T-helper 1 cell treated with Interleukin-12 subunit alpha and Interleukin-12 subunit beta and Interleukin-4 antibody, amounts not matched to agents 30 μg/mL and 1 μg/mL, for 36 hours (primary cell): ENCODE data around the gene HOXB4.

Experiments used
- H3K27ac Mint-ChIP-seq: one replicate; pipeline ENCODE4 v1.8.0; 2021; ENCODE audit warnings: mild to moderate bottlenecking, mixed read lengths
- H3K27me3 Mint-ChIP-seq: one replicate; pipeline ENCODE4 v1.8.0; 2021; ENCODE audit warnings: low read depth, mixed read lengths
- H3K36me3 Mint-ChIP-seq: one replicate; pipeline ENCODE4 v1.8.0; 2021; ENCODE audit warnings: low read depth, mixed read lengths
- H3K4me1 Mint-ChIP-seq: one replicate; pipeline ENCODE4 v1.8.0; 2021; ENCODE audit warnings: low read depth, mixed read lengths
- H3K4me3 Mint-ChIP-seq: one replicate; pipeline ENCODE4 v1.8.0; 2021; ENCODE audit warnings: mild to moderate bottlenecking, moderate library complexity, mixed read lengths
- H3K9me3 Mint-ChIP-seq: one replicate; pipeline ENCODE4 v1.8.0; 2021; ENCODE audit warnings: mixed read lengths

Gene HOXB4

DNA sequence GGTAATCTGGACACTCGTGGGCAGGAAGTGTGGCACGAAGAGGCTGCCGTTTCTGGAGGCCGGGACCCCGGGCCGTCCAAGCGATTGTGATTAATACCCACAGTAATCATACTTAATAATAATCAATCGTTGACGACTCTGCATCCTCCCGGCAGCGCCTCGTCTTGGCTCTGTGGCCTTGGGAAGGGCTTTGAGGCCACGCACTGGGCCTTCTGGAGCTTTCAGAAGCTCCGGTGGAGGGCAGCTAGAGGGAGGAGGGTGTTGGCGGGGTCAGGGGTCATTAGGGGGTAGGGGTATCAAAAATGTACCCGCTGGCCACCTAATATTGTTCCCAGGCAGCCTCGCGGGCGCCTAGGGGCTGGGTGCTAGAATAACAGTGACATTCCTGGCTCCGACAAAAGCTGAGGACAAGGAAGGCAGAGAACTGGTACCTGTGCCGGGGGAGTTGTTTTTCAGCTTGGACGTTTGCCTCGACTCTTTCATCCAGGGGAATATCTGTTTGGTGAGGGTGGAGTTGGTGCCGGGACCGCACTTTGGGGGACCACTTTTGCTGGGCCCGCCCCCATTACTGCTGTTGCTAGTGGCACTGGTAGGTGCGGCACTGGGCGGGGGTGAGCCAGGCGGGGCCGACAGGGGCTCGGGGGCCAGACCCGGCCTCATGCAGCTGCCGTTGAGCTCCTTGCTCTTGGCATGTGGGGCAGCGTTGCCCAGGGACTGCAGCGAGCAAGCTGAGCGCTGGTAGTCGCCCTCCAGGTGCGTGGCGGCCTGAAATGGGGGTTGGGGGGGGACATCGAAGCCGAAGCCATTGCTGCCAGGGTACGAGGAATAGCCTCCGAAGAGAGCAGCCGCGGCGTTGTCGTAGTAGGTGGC, 26.3 kb downstream of the HOXB4 start:
- Mint-ChIP-seq H3K4me3 (no peak overlapping the region), H3K36me3 (peaks cover 20% of the 10 kb centered on the region), H3K27me3 (peaks cover 24% of the 10 kb centered on the region), H3K9me3 (no peaks in the 10 kb centered on the region), H3K27ac (no peak overlapping the region), H3K4me1 (peaks cover 30% of the 10 kb centered on the region)

DNA sequence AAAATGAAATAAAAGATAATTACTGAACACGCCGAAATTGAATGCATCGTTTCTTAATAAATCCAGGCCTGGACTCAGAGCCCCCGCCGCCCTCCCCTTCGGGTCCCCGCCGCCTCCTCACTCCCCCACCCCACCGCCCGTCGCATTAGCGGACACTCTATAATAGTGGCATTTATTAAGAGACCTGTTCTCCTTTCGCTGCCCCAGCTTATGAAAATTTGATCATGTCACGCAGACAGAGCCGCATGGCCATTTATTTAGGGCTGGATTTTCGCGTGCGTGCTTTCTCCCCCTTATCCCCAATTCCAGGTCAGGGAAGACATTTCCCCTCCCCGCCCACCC, 27.0 kb downstream of the HOXB4 start:
- H3K9me3 Mint-ChIP-seq, result no peaks in the 10 kb centered on the region
- peaks cover 33% of the 10 kb centered on the region for H3K4me1 Mint-ChIP-seq
- peaks cover 17% of the 10 kb centered on the region for H3K36me3 Mint-ChIP-seq
- H3K27ac Mint-ChIP-seq, result no peak overlapping the region
- peaks cover 18% of the 10 kb centered on the region for H3K27me3 Mint-ChIP-seq
- no peak overlapping the region for H3K4me3 Mint-ChIP-seq

DNA sequence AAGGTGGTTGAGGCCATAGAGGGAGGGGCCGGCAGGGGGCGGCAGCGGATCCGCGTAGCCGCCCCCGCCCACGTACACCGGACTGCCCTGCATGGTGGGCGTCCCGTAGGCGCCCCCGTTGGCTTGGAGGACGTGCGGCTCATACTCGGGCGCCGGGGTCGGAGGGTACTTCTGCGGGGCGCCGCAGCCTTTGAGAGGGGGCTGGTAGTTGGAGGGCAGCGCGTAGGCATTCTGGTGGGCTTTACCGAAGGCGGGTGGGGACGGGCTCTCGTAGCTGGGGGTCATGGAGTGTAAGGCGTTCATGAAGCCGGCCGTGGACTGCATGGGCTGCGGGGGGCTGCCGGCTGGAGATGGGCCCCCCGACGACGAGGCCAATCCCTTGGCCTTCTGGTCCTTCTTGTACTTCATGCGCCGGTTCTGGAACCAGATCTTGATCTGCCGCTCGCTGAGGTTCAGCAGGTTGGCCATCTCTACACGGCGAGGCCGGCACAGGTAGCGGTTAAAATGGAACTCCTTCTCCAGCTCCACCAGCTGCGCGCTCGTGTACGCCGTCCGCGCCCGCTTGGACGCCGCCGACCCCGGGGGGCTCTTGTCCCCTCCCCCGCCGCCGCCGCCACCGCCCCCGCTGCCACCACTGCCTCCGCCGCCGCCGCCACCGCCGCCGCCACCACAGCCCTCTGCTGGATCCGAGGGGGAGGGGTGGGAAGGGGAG, 27.5 kb downstream of the HOXB4 start:
- H3K9me3 Mint-ChIP-seq, result no peaks in the 10 kb centered on the region
- no peak overlapping the region for H3K4me3 Mint-ChIP-seq
- H3K27ac Mint-ChIP-seq, result no peak overlapping the region
- H3K4me1 Mint-ChIP-seq, result peaks cover 33% of the 10 kb centered on the region
- H3K36me3 Mint-ChIP-seq, result peaks cover 14% of the 10 kb centered on the region
- H3K27me3 Mint-ChIP-seq, result peaks cover 13% of the 10 kb centered on the region

DNA sequence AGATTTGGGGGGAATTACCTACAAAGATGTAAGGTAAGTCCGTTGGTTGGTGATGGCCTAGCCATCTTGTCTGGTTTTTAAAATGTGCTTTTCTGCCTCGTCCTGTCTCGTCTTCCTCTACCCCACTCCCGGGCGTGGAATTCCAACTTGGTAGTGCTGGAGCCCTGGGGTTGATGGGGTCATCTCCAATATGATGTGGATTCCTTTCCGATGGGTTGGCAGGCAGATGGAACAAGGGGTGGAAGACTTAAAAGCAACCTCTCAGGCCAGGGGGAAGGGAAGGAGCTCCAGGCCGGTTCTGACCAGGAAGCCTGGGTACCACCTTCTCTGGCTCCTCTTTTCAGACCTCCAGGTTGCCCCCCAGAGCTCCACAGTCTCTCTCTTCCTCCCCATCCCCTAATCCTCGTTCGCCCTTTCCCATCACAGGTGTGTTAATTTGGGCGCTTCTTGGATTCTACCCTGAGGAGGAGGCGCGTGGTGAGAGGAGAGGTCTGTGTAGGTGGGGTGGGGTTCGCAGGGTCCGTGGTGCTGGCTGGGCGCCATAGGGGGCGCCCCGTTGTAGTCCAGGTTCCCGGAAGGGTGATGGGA, 28.1 kb downstream of the HOXB4 start:
- Mint-ChIP-seq H3K9me3 (no peaks in the 10 kb centered on the region), H3K4me3 (no peak overlapping the region), H3K27me3 (peaks cover 8% of the 10 kb centered on the region), H3K4me1 (peaks cover 34% of the 10 kb centered on the region), H3K27ac (no peak overlapping the region), H3K36me3 (peaks cover 12% of the 10 kb centered on the region)

DNA sequence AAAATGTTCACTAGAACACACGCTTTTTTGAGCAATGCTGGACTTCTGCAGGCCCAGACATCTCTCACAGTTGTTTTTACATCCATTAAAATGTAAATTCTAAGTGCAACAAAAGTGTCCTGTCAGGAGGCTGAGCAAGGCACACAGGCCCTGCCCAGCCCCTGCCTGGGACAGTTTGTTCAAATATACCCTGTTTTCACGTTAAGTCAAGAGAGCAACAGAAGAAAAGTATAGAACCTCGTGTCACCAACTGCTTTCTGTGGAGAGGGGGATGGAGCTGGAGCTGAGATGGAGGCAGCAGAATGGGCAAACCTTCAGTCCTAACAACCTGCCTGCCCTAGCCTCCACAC, 28.9 kb downstream of the HOXB4 start:
- Mint-ChIP-seq H3K9me3 (no peaks in the 10 kb centered on the region), H3K4me3 (no peak overlapping the region), H3K27ac (no peak overlapping the region), H3K27me3 (peaks cover 2% of the 10 kb centered on the region), H3K4me1 (peaks cover 36% of the 10 kb centered on the region), H3K36me3 (peaks cover 10% of the 10 kb centered on the region)

DNA sequence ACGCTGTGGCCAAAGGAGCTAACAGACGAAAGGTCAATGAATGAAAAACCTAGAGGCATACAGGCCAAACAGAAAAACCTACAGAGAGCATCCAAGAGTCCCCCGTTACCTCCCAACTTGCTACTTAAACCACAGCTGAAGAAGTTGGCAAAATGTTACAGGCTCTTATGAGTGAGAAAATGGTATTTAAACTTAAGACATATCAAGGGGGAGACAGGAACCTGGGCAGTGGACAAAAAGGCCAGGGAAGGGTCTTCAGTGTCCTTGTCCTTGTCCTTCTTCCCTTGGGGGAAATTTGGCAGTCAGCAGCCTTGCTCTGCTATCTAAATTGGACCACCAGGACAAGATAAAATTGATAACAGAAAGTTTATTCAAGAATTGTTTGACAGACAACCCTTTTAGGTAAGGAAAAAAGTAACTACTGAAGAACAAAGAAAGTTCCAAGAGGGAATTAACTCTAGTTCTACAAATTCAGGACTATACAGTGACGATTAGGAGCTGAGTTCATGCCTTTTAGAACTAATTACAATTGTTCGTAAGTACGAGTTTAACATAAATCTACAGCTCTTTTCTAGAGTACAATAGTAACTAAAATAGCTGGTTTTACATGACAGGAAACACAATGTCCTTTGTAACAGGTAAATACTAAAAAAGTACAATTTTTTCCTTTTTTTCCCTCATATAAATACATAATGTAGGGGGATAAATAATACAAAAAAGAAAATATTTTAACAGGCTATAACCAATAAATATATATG, 29.4 kb downstream of the HOXB4 start:
- H3K27me3 Mint-ChIP-seq, result no peaks in the 10 kb centered on the region
- H3K36me3 Mint-ChIP-seq, result peaks cover 10% of the 10 kb centered on the region
- H3K9me3 Mint-ChIP-seq, result no peaks in the 10 kb centered on the region
- peak overlapping the region; percentile 96 for H3K4me3 Mint-ChIP-seq
- H3K4me1 Mint-ChIP-seq, result peaks cover 36% of the 10 kb centered on the region
- H3K27ac Mint-ChIP-seq, result peak overlapping the region; percentile 81

DNA sequence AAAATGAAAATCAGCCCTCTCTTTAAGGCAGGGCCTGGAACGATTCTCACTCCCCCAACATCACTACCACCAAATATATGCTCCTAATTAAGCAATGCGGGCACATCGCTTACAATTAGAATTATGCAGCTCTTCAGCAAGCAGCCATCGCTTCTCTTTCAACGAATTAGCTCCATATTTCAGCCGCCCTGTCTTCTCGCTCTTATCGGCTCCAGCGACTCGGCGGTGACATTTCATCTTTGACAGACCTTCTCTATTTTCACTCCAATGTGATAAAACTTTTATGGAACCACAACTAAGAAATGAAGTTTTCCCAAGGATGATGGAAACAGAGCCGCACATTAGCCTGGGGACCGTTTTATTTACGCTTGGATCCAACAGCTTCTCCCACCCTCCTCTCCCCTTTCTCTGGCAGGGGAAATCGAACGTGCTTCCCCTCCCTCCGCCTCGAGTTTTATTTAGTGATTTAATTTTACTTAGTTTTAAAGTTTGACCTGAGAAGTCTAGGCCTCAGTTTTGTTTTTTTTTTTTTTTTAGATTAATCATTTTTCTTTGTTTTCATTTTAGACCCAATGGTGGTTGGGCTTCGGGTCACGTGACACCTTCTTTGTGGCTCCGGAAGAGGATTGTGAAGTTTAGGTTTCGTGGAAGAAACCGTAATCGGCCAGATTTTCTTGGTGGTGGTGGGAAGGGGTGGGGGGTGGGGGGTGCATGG, 30.2 kb downstream of the HOXB4 start:
- peak overlapping the region; percentile 81 for H3K27ac Mint-ChIP-seq
- peaks cover 10% of the 10 kb centered on the region for H3K36me3 Mint-ChIP-seq
- H3K27me3 Mint-ChIP-seq, result no peaks in the 10 kb centered on the region
- no peaks in the 10 kb centered on the region for H3K9me3 Mint-ChIP-seq
- peak overlapping the region; percentile 96 for H3K4me3 Mint-ChIP-seq
- H3K4me1 Mint-ChIP-seq, result peaks cover 36% of the 10 kb centered on the region

DNA sequence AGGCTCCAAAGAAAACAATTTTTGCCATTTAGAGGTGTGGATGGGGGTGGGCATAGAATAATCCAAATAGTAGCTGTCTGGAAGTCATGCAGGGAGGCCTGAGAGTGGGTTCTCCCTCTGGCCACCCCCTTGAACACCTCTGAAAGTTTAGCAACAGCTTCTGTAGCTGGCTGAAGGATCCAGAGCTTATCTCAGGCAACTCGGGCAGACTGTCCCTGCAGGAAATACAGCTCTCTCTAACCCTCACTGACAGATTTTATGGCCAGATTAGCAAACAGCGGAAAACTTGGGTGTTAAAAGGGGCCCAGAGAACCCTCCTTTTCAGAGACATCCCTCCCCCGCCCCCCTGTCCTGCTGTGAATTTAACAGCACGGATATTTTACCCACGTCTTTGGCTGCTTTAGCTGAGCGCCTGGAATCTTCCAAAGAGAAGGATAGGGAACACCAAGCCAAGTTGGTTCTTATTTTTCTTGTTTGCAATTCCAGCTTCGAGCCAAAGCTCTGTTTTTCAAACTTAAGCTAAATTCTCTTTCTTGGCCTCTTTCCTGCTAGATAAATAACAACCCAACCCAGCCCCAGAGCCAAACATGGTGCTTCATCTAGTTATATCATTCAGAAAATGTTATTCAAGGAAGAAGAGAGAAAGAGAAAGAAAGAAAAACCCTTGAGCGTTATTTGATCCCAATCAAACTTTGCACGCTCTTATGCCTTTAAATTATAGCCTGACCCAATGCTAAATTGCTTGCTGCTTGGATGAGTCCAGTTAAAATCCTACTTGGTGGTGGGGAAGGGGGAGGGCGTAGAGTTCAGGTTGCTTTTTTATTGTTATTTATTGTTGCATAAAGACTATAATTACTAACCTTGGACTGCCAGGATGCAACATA, 31.0 kb downstream of the HOXB4 start:
- Mint-ChIP-seq H3K27ac (peak overlapping the region; percentile 81), H3K9me3 (no peaks in the 10 kb centered on the region), H3K4me3 (peak overlapping the region; percentile 96), H3K36me3 (peaks cover 16% of the 10 kb centered on the region), H3K27me3 (peaks cover 2% of the 10 kb centered on the region), H3K4me1 (peaks cover 38% of the 10 kb centered on the region)

DNA sequence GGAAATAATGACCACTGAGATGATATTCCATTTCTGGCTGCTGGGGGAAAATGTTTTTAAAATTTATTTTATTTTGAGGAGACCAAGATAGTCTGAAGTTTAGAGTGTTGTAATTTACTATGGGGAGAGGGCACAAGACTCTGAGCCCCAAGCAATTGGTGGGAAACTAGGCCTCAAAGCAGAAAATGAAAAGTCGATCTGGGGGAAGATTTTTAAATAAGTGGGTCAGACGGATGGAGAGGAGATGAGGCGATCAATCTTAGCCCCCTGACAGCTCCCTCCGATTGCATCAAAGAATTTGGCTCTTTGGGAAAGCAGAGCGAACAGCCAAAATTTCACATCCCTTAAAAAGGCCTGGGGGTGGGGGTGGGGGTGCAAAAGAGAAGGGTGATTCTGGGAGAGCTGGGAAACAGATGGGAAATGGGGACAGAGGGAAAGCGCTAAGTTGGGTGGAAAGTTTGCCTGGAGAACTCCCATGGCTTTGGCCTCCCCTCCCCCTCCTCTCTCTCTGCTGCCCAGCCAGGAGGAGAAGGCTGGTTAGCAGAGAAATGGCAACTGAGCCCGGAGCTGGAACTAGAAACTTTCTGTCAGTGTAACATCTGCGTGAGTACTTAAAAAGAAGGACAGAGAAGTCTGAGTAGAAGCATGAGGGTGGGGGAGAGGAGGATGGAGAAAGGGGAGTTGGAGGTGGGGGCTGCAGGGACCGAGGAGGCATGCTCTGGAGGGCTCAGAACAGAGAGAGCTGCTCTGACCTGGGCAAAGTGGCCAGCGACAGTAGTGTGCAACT, 31.8 kb downstream of the HOXB4 start:
- Mint-ChIP-seq H3K4me3 (peak overlapping the region; percentile 96), H3K4me1 (peaks cover 43% of the 10 kb centered on the region), H3K9me3 (no peaks in the 10 kb centered on the region), H3K36me3 (peaks cover 20% of the 10 kb centered on the region), H3K27ac (peak overlapping the region; percentile 81), H3K27me3 (peaks cover 5% of the 10 kb centered on the region)

DNA sequence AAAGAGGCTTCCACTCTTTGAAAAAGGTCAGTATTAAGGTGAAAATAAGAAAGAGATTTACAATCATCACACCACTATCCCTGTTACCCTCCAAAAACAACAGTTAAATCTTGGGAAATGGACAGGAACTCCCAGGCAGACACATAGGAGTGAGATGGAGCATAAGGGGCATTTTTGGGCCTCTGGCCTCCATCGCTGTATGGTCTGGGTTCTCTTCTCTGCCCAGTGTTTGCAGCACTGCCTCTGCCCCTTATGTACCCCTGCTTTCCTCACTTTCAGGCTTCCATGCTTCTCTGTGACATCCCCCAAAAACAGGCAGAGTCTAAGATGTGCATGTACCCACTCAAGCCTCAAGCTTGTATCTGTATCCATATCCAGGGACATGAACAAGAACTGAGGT, 32.6 kb downstream of the HOXB4 start:
- Mint-ChIP-seq H3K4me3 (peak overlapping the region; percentile 96), H3K36me3 (peaks cover 24% of the 10 kb centered on the region), H3K27me3 (peaks cover 5% of the 10 kb centered on the region), H3K9me3 (no peaks in the 10 kb centered on the region), H3K4me1 (peaks cover 46% of the 10 kb centered on the region), H3K27ac (peak overlapping the region; percentile 95)

DNA sequence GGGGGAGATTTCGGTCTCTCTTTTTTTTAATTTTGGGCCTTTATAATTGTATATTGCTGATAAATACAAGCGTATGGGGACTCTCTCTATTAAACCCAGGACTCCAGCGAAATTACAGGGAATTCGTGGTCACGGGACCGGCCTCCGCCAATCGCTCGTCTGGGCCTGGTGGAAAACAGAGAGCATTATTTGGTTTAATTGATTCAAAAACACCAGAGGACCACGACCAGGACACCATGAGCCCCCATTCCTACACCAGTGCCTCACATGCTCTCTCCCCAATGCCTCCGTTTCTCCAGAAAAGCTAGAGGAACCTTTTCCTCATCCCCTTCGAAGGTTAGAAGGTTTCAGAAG, 33.2 kb downstream of the HOXB4 start, which contains the start of gene HOXB2:
TSS of gene HOXB2 (minus strand) at position 88 of the 354 bp plus-strand sequence. CDS start 198 bp downstream, outside the sequence.
- Mint-ChIP-seq H3K27me3 (peaks cover 5% of the 10 kb centered on the region), H3K27ac (peak within 1 kb of the TSS; percentile 95), H3K36me3 (peaks cover 26% of the 10 kb centered on the region), H3K4me1 (peaks cover 51% of the 10 kb centered on the region), H3K4me3 (peak within 1 kb of the TSS; percentile 96), H3K9me3 (no peaks in the 10 kb centered on the region)

DNA sequence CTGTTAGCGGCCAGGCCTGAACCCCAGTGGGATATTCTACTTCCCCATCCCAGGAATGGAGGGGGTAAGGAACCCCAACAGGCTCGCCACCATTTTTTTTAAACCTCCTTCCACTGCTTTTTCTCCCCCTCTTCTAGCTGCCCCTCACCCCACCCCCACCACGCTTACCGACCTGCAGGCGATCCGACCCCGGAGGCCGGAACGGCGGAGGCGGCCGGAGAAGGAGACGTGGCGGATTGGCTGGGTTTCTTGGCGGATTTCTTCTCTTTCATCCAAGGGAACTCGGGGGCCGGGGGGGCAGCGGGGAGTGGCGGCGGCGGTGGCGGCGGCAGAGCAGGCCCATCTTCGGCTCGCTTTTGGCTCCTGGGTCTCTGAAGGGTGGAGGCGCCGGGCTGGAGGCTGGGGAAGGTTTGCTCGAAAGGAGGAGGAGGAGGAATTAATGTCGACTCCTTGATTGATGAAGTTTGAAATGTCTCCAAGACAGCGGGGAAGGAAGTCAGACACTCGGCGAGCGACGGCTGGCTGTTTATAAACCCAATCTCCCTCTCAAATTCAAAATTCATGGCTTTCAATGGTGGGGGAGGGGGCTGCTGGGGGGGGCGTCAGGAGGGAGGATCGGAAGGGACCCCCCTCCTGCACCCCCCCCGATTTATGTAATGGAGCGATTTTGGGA, 33.7 kb downstream of the HOXB4 start:
- Mint-ChIP-seq H3K27me3 (peaks cover 5% of the 10 kb centered on the region), H3K27ac (peak overlapping the region; percentile 95), H3K36me3 (peaks cover 26% of the 10 kb centered on the region), H3K4me3 (peak overlapping the region; percentile 96), H3K9me3 (no peaks in the 10 kb centered on the region), H3K4me1 (peaks cover 54% of the 10 kb centered on the region)
